ENCODE results near the gene EFNB3.
A peak's percentile ranks its signal among the peaks of the same experiment; 100 is the strongest.

The EFNB3 gene

GRCh38 chr17:7686222-7687071 lies 18.6 kb upstream of the EFNB3 start:
- peak overlapping the region; percentile 90 for H3K9ac ChIP-seq (ENCODE audit: low read depth, low read length, poor library complexity)
- H3K27ac ChIP-seq (replicated peaks; ENCODE audit: low read length) = peak overlapping the region; percentile 96
- no CpG with 5 or more reads among the region's 30 CpGs for WGBS, 2 donors (ENCODE audit: extremely low coverage in 2 of 2, insufficient read length in 2 of 2, insufficient replicate concordance in 1 of 2)
- no peaks in the 10 kb centered on the region for H3K9me3 ChIP-seq (replicated peaks in 1 of 2; ENCODE audit: control insufficient read depth in 2 of 2, insufficient read depth in 1 of 2, low read depth in 1 of 2, low read length in 2 of 2)
- peak overlapping the region; percentile 89 for H2BK5ac ChIP-seq (ENCODE audit: low read length)
- no peak overlapping the region for H4K8ac ChIP-seq (ENCODE audit: low read depth, low read length)
- peak overlapping the region; percentile 95 for H3K18ac ChIP-seq (ENCODE audit: low read length)
- H3K4me1 ChIP-seq (ENCODE audit: control insufficient read depth in 2 of 2, insufficient read depth in 1 of 2, low read depth in 1 of 2, low read length in 2 of 2) = peaks cover 5 to 13% of the 10 kb centered on the region in 2 donors
- H3K4me2 ChIP-seq (ENCODE audit: insufficient read depth, low read length, poor library complexity, severe bottlenecking) = peak overlapping the region; percentile 79
- peak overlapping the region; percentile 88 to 92 for H3K4me3 ChIP-seq (ENCODE audit: low read length in 2 of 2)
- no peak overlapping the region for H2AFZ ChIP-seq (ENCODE audit: low read length)
- H3K23ac ChIP-seq (ENCODE audit: low read depth, low read length, poor library complexity) = no peak overlapping the region
- H2AK5ac ChIP-seq (ENCODE audit: low read depth, low read length) = peak overlapping the region; percentile 49
- H3K79me1 ChIP-seq (ENCODE audit: low read depth, low read length) = peaks cover 2% of the 10 kb centered on the region
- peak overlapping the region; percentile 84 for H2BK15ac ChIP-seq (ENCODE audit: low read length)
- H2BK12ac ChIP-seq (ENCODE audit: low read length) = no peak overlapping the region
- DNase-seq (ENCODE audit: low spot score) = peak; percentile 93
- H3K27me3 ChIP-seq (ENCODE audit: control insufficient read depth in 3 of 3, insufficient read depth in 3 of 3, low read depth in 1 of 3, low read length in 3 of 3) = no peaks in the 10 kb centered on the region
- peaks cover 4 to 44% of the 10 kb centered on the region in 2 donors for H3K36me3 ChIP-seq (replicated peaks in 1 of 2; ENCODE audit: control insufficient read depth in 2 of 2, insufficient read depth in 2 of 2, low read length in 2 of 2)
- H3K14ac ChIP-seq (ENCODE audit: low read length) = peak overlapping the region; percentile 95
- H4K91ac ChIP-seq (ENCODE audit: low read depth, low read length, poor library complexity) = no peak overlapping the region
- no peak overlapping the region for H2BK120ac ChIP-seq (ENCODE audit: low read depth, low read length)
- no peak overlapping the region for H3K4ac ChIP-seq (ENCODE audit: low read length)

DNA sequence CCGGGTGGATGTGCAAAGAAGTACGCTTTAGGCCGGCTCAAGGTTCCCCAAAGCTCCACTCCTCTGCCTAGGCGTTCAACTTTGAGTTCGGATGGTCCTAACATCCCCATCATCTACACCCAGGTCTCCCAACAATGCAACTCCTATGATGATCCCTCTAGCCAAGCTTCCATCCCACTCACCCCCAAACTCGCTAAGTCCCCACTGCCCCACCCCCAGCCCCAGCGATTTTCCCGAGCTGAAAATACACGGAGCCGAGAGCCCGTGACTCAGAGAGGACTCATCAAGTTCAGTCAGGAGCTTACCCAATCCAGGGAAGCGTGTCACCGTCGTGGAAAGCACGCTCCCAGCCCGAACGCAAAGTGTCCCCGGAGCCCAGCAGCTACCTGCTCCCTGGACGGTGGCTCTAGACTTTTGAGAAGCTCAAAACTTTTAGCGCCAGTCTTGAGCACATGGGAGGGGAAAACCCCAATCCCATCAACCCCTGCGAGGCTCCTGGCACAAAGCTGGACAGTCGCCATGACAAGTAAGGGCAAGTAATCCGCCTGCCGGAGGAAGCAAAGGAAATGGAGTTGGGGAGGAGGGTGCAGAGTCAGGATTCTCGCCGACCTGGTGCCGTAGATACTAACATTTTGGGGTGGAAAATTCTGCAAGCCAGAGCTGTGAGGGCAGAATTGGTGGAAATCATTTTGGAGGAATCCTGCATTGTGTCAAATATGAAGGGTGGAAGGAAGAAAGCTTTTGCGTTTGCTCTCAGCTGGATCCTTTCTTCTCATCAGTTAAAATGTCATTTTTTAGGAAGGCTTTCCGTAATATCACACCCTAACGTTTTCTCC lies 17.7 kb upstream of the EFNB3 start, which contains the start of gene TP53:
TSS of gene TP53 (minus strand) at position 419 of the 836 bp plus-strand sequence. CDS start 10,896 bp downstream, outside the sequence.
- H3K14ac ChIP-seq (ENCODE audit: low read length) = peak within 1 kb of the TSS; percentile 95
- H2BK5ac ChIP-seq (ENCODE audit: low read length) = peak within 1 kb of the TSS; percentile 94
- H3K18ac ChIP-seq (ENCODE audit: low read length) = peak within 1 kb of the TSS; percentile 95
- H2AK5ac ChIP-seq (ENCODE audit: low read depth, low read length) = peak within 1 kb of the TSS; percentile 49
- H3K9me3 ChIP-seq (replicated peaks in 1 of 2; ENCODE audit: control insufficient read depth in 2 of 2, insufficient read depth in 1 of 2, low read depth in 1 of 2, low read length in 2 of 2) = no peaks in the 10 kb centered on the region
- H3K27ac ChIP-seq (replicated peaks; ENCODE audit: low read length) = peak within 1 kb of the TSS; percentile 96
- peak within 1 kb of the TSS; percentile 90 for H3K4me2 ChIP-seq (ENCODE audit: insufficient read depth, low read length, poor library complexity, severe bottlenecking)
- peaks cover 4 to 46% of the 10 kb centered on the region in 2 donors for H3K36me3 ChIP-seq (replicated peaks in 1 of 2; ENCODE audit: control insufficient read depth in 2 of 2, insufficient read depth in 2 of 2, low read length in 2 of 2)
- peak within 1 kb of the TSS; percentile 88 to 92 for H3K4me3 ChIP-seq (ENCODE audit: low read length in 2 of 2)
- H4K91ac ChIP-seq (ENCODE audit: low read depth, low read length, poor library complexity) = no peak within 1 kb of the TSS
- peak within 1 kb of the TSS; percentile 77 for H2AFZ ChIP-seq (ENCODE audit: low read length)
- peak within 1 kb of the TSS; percentile 84 for H2BK15ac ChIP-seq (ENCODE audit: low read length)
- H2BK12ac ChIP-seq (ENCODE audit: low read length) = no peak within 1 kb of the TSS
- peaks cover 5 to 13% of the 10 kb centered on the region in 2 donors for H3K4me1 ChIP-seq (ENCODE audit: control insufficient read depth in 2 of 2, insufficient read depth in 1 of 2, low read depth in 1 of 2, low read length in 2 of 2)
- peak; percentile 92 for DNase-seq (ENCODE audit: low spot score)
- no CpG with 5 or more reads among the region's 30 CpGs for WGBS, 2 donors (ENCODE audit: extremely low coverage in 2 of 2, insufficient read length in 2 of 2, insufficient replicate concordance in 1 of 2)
- no peak within 1 kb of the TSS for H2BK120ac ChIP-seq (ENCODE audit: low read depth, low read length)
- H3K4ac ChIP-seq (ENCODE audit: low read length) = no peak within 1 kb of the TSS
- peak within 1 kb of the TSS; percentile 90 for H3K9ac ChIP-seq (ENCODE audit: low read depth, low read length, poor library complexity)
- peak within 1 kb of the TSS; percentile 83 for H3K23ac ChIP-seq (ENCODE audit: low read depth, low read length, poor library complexity)
- no peak within 1 kb of the TSS for H4K8ac ChIP-seq (ENCODE audit: low read depth, low read length)
- H3K79me1 ChIP-seq (ENCODE audit: low read depth, low read length) = peaks cover 2% of the 10 kb centered on the region
- no peaks in the 10 kb centered on the region for H3K27me3 ChIP-seq (ENCODE audit: control insufficient read depth in 3 of 3, insufficient read depth in 3 of 3, low read depth in 1 of 3, low read length in 3 of 3)

- peak within 1 kb of the TSS; percentile 83 for H3K23ac ChIP-seq (ENCODE audit: low read depth, low read length, poor library complexity)
- peak within 1 kb of the TSS; percentile 77 for H2AFZ ChIP-seq (ENCODE audit: low read length)
- H3K14ac ChIP-seq (ENCODE audit: low read length) = no peak within 1 kb of the TSS
- WGBS, 2 donors (ENCODE audit: extremely low coverage in 2 of 2, insufficient read length in 2 of 2, insufficient replicate concordance in 1 of 2) = no CpG with 5 or more reads among the region's 51 CpGs
- H4K8ac ChIP-seq (ENCODE audit: low read depth, low read length) = no peak within 1 kb of the TSS
- H3K27me3 ChIP-seq (ENCODE audit: control insufficient read depth in 3 of 3, insufficient read depth in 3 of 3, low read depth in 1 of 3, low read length in 3 of 3) = no peaks in the 10 kb centered on the region
- peak within 1 kb of the TSS; percentile 75 for H3K9ac ChIP-seq (ENCODE audit: low read depth, low read length, poor library complexity)
- H3K36me3 ChIP-seq (replicated peaks in 1 of 2; ENCODE audit: control insufficient read depth in 2 of 2, insufficient read depth in 2 of 2, low read length in 2 of 2) = peaks cover 7 to 45% of the 10 kb centered on the region in 2 donors
- peak within 1 kb of the TSS; percentile 88 to 92 for H3K4me3 ChIP-seq (ENCODE audit: low read length in 2 of 2)
- H3K18ac ChIP-seq (ENCODE audit: low read length) = peak within 1 kb of the TSS; percentile 57
- H2BK15ac ChIP-seq (ENCODE audit: low read length) = peak within 1 kb of the TSS; percentile 38
- peak within 1 kb of the TSS; percentile 90 for H3K4me2 ChIP-seq (ENCODE audit: insufficient read depth, low read length, poor library complexity, severe bottlenecking)
- H3K4me1 ChIP-seq (ENCODE audit: control insufficient read depth in 2 of 2, insufficient read depth in 1 of 2, low read depth in 1 of 2, low read length in 2 of 2) = peaks cover 5 to 13% of the 10 kb centered on the region in 2 donors
- H3K9me3 ChIP-seq (replicated peaks in 1 of 2; ENCODE audit: control insufficient read depth in 2 of 2, insufficient read depth in 1 of 2, low read depth in 1 of 2, low read length in 2 of 2) = no peaks in the 10 kb centered on the region
- H2BK5ac ChIP-seq (ENCODE audit: low read length) = peak within 1 kb of the TSS; percentile 94
- no peaks in the 10 kb centered on the region for H3K79me1 ChIP-seq (ENCODE audit: low read depth, low read length)
- H4K91ac ChIP-seq (ENCODE audit: low read depth, low read length, poor library complexity) = no peak within 1 kb of the TSS
- H3K27ac ChIP-seq (replicated peaks; ENCODE audit: low read length) = peak within 1 kb of the TSS; percentile 96
- DNase-seq (ENCODE audit: low spot score) = peak; percentile 99
- no peak within 1 kb of the TSS for H2BK12ac ChIP-seq (ENCODE audit: low read length)
- peak within 1 kb of the TSS; percentile 58 for H2AK5ac ChIP-seq (ENCODE audit: low read depth, low read length)
- no peak within 1 kb of the TSS for H2BK120ac ChIP-seq (ENCODE audit: low read depth, low read length)
- H3K4ac ChIP-seq (ENCODE audit: low read length) = no peak within 1 kb of the TSS
Observed at GRCh38 chr17:7687908-7688807, 16.8 kb upstream of the EFNB3 start, which contains the start of gene WRAP53. Gene WRAP53 (plus strand): TSS chr17:7688477. CDS start chr17:7688649, 172 bp downstream.

All from neuronal stem cell (in vitro differentiated cells).